Stimulated activated CD8-positive, alpha-beta memory T cell treated with anti-CD3 and anti-CD28 coated beads, Interleukin-15, amount 100 ng/mL, for 4 hours (primary cell): Measurements from ENCODE around the gene NPHP4.

Experiments used
- DNase-seq, 2 donors: peaks; one replicate each; pipeline ENCODE4 v3.0.0-alpha.2; 2020; ENCODE audit warnings: low read depth in 2 of 2

The NPHP4 gene

DNA sequence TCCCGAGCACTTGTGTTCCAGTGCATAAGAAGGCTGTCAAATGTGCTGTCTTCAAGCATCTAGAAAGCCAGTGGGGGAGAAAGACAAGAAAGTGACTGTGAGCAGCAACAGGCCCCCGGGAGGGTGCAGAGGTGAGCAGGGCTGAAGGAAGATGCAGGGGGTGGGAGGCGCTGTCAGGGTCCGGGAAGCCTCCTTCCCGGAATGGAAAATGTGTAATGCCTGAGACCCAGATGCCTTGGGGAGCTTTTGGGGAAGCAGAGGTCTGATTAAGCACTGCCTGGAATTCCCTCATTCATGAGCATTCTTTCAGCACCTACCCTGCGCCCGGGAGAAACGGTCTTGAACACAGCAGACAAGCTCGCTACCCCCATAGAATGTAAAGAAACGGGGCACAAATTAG lies 1.3 kb downstream of the NPHP4 start:
- no peak for DNase-seq

DNA sequence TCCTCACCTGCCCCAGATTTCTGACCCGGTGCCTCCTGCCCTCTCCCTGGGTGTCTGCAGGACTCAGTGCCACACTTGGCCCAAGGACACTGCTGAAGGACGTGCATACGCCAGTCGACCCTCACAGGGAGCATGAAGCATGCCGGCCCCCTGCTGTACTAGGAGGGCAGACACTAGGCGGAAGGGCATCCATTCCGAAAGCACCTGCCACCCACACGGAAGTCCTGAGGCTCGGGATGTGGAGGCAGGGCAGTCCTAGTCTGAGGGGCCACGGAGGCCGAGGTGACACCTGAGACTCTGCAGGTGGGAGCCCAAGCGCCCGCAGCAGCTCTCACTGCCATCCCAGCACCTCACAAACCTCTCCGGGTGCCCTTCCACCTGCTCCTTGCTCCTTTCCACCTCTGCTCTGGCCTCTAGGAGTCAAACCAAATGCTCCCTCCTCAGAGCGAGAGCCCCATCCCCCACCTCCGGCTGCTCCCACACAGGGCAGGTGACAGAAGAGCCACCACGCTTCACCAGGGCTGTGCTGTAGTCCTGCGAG lies 2.4 kb downstream of the NPHP4 start:
- no peak for DNase-seq

DNA sequence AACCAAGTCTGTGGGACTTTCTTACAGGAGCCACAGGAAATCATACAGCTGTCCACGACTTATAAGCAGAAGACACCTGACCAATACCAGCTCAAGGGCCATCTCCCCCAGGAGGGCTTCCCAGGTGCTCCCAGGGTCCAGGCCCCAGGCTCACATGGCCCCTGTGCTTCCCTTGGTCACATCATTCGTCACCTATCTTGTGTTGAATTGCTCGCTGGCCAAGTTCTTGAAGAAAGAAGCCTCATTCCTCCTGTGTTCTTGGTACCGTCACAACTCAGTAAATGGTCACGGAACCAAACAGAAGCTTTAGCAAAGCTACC lies 3.0 kb downstream of the NPHP4 start:
- no peak for DNase-seq

DNA sequence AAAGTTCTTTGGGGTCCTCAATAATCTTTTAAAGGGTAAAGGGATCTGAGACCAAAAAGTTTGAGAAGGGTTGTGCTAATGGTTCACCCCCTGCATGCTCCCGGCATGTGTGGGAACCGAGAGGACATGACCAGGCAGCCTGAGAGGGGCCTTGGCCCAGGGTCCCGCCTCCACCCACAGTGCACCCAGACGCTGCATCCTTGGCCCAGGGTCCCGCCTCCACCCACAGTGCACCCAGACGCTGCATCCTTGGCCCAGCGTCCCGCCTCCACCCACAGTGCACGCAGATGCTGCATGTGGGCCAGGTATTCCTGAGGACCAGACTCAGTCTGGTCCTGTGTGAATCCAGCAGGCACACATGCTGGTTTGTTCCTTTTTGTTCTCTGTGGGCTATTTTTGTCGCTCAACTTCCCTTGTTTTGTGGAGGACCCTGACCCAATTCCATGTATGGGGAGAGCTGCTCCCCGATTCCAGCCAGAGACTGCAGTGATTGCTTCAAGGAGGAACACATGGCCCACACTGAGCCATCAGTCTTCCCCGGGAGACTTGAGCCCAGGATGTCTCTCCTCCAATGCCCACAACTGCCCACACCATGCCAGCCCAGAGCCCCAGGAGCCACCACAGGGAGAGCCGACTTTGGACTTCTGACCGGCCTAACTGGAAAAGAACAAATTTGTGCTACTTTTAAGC lies 3.5 kb downstream of the NPHP4 start:
- no peak for DNase-seq

DNA sequence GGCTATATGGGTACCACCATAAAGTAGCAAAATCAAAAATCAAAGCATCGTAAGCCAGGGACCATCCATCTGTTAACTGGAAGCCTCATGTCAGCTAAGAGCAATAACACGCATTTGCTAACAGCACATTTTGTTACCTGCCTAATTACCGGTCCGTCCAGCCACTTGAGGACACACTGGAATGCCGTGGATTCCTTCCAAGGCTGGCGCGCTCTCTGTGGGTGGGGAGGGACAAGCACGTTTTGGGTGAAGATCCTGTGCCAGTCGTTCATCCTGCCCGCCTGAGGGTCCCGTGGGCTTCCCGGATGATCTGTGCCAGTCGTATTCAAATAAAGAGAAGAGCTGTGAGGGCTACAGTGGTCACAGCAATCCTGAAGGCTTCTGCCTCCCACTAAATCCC lies 6.2 kb downstream of the NPHP4 start:
- no peak for DNase-seq

DNA sequence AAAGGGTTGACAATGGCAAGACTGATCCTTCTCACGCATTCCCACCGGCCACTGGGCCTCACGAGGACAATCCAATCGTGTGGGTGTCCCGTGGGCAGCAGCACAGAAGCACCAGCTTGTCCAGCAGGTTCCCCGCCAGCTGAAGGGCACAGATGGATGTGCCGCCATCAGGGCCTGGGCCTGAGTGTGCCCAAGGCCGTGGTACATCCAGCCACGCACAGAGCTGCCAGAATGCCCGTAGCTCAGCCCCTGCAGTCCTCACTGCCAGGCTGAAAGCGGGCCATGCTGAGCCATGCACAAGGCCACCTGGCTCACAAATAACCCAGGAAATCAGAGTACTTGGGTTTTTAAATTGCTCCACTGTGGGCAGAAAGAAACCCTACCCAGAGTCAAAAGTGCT lies 7.0 kb downstream of the NPHP4 start:
- no peak for DNase-seq

DNA sequence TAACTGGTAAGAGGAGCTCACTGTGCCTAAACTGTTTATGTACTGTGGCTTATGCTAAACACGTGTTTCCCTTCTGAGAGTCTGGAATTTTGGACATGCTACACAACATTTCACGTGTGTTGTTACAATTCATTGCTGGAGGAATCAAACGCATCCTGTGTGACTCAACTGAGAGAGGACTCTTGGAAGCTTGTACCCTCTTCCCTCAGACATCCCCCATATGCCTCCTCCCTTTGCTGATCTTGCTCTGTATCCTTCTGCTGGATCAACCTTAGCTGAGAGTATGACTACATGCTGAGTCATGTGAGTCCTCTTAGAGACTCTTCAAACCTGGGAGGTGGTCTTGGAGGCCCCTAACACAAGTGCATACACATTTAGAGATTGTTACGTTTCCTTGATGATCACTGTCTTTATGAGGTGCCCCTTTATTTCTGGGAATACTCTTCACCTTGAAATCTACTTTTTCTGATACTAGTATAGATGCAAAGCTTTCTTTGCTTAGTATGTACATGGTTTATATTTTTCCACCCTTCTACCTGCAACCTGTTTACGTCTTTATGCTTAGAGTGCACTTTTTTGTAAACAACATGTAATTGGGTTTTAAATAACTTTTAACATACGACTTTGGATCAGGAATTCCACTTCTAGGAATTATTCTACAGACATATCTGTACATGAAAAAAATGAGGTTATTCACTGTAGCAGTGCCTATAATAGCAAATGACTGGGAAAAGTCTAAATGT lies 8.7 kb downstream of the NPHP4 start:
- no peak for DNase-seq

DNA sequence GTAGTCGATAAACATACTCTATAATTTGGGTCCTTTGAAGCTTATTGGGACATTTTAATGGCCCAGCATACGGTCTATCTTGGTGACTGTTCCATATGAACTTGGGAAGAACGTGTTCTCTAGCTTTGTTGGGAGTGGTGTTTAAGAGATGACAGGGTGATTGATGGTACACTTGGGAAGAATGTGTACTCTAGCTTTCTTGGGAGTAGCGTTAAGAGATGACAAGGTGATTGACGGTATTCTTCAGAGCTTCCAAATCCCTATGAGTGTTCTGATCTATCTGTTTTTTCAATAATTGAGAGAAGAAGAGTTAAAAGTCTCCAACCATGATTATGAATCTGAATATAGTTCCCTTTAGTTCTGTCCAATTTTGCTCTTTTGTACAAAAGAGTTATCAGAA lies 9.4 kb downstream of the NPHP4 start:
- DNase-seq = no peak

DNA sequence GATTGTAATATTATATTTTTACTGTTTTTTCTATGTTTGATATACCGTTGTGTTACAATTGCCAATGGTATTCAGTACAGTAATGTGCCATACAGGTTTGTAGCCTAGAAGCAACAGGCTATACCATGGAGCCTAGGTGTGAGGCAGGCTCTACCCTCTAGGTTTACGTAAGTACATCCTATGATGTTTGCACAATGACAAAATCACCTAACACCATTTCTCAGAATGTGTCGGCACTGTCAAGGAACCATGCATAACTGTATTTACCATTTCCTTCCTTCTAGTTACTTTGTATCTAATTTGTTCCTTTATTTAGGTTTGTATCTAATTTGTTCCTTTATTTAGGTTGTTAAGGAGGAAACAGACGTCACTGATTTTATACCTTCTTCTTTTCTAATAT lies 9.9 kb downstream of the NPHP4 start:
- no peak for DNase-seq

DNA sequence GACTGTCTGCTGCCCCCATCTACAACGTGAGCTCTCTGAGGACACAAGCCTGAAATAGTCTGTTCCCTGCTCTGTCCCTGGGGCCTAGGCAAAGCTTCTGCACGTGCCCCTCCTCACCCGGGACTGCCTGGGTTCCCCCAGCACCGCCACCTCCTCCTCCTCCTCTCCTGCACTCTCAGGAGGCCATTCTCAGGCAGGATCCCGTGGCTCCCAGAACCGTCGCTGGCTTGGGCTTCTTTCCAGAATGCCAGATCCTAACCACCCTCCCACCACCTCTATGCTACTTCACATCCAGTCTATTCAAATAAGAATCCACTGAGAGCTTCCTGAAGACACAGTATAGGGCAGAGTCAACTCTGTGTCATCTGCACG lies 11.2 kb downstream of the NPHP4 start:
- no peak for DNase-seq

DNA sequence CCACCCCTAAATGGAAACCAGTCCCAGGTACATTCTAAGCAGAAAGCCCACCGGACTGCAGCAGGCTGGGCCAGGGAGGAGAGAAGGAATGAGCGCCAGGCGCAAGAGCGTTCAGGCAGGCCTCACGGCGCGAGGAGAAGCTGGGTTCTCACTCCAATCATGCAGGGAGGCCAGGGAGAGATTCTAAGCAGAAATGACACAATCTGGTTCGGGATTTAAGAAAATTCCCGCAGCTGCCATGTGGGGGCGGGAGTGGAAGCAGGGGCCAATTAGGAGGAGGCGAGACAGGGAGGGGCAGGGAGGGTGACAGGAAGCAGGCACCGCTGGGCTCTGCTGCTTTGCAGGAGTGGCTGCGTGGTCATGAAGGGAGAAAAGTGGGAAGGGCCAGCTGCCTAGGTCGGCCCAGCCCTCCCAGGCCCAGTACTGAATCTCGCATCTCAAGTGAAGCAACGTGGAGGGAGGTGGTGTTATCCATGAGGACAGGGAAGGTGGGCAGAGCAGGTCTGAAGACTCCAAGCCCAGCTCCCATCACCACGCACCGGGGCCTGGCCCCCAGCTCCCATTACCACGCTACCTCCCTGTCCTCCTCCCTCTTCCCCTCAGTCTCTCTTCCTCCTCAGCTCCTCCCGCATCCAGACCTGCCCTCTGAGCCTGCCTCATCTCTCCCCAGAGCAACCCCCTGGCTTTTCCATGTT lies 11.8 kb downstream of the NPHP4 start:
- no peak for DNase-seq

DNA sequence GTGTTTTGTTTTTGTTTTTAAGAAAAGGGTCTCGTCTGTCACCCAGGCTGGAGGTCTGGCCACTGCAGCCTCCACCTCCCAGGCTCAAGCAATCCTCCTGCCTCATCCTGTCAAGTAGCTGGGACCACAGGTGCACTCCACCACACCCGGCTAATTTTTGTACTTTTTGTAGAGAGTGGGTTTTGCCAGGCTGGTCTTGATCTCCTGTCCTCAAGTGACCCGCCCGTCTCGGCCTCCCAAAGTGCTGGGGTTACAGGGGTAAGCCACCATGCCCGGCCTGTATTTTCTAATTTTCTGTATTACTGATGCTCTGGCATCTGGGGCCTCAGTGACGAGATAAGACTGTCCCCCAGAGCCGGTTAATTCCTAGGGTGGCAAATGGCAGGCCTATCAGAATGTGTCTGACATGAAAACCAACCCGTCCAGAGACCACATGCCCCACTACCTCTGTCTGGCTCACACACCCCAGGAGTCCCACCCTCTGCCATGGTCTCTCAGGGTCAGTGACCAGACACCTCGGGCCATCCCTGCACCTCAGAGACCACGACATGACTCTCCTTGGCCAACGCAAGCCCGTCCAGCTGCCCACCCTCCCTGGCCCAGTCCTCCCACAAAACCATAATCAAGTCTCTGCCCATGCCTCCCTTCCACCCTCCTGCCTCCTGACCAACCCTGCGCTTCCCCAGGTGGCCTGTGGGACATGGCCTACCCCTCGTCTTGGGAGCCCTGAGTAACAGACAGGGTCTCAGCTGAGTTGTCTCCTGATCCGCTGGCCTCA lies 12.5 kb downstream of the NPHP4 start:
- no peak for DNase-seq

DNA sequence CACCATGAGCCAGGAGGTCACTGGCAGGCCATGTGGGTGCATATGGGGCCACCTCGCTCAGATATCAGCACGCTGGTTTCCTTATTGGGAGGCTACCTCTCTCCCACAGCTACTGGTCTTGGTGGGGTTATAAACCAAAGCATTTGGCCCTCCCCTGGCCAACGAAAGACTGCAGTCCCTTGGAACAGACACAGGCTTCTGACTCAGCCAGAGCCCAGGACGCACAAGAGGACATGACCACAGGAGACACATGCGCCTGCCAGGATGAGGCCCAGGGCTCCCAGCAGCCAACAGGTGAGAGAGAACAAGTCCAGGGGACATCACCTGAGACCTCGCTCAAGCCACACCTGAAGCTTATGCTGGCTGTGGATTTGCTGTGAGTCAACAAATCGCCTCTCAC lies 13.8 kb downstream of the NPHP4 start:
- no peak for DNase-seq

DNA sequence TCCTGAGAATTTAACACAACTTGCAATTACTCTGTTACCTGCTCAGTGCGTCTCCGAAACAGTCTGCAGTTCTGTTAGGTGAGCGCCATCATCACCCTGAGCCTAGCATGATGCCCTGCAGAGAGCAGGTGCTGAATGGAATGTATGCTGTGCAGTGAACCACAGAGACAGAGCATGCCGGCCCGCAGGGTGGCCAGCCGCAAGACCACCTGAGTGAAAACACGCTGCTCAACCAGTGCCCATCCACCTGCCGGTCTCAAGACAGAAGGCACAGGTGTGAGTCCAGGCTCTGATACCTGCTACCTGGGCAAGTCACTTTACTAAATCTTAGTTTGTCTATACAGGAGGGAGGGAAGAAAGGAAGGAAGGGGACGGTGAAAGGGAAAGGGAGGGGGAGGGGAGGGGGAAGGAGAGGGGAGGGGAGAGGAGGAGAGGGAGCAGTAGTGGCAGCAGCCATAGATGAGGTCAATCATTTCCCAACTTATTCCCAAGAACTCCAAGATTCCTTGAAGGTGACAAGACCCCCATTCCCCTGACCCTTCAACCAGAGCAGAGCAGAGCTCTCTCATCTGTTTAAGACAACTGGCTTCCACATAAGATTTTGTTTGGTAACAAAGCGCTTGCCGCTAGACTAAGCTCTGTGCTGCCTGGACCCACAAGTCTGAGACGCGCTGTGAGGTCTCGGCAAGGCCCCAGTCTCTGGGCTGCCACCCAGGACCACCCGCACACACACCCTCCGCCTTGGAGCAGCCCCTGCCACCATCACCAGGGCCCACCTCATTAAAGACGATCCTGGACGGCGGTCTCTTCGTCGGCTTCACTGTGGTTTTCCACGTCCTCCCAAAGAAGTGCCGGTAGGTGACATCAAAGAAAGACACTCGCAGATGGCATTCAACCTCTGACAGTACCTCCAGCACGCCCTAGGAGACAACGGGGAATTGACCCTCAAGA lies 14.5 kb downstream of the NPHP4 start:
- DNase-seq = no peak

DNA sequence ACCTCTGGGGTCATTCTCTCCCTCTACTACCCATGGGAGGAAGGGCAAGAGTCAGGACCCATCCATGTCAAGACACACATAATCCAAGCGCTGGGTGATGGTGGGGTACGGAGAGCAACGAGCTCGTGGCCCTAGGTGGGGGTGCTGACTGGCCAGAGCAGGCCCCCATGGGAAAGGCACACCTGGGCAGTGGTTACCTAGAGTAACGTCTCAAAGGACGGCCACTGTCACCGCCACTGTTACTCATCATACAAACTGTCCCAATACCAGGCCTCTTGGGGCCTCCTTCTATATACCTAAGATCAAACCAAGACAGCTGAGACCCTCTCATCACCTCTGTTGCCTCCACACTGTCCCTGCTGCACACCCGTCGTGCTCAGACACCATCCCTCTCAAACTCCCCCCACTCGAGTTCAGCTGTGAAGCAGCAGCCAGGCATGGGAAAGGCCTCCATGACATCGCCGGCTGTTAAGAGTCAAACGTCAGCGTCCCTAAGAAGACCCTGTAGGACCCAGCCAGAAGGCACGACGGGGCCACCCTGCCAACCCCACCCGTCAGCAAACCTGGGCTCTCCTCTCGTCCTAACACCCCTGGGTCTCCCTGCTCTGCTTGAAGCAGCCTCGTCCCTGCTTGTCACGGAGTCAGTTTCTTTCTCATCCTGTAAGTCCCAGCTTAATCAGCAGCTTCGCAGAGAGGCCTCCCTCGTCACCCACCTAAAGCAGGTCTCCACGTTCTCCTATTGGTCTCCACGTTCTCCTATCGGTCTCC lies 15.3 kb downstream of the NPHP4 start:
- DNase-seq = no peak

DNA sequence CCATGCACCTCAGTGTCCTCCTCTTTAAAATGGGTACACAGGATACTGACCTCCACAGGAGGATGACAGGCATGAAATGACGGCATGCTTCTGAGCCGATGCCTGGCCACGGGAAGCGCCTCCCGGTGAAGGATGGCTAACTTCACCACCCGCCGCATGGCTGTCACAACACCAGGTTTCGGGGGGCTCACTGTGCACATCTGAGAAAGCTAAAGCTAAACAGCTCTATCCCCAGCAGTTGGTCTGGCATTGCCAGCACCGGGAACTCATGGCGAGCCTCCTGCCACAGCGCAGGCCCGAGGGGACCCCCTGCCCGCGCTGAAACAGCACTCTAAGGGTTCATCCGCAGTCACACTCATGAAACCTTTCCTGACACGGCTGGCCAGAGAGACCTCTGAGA lies 16.0 kb downstream of the NPHP4 start:
- no peak for DNase-seq

DNA sequence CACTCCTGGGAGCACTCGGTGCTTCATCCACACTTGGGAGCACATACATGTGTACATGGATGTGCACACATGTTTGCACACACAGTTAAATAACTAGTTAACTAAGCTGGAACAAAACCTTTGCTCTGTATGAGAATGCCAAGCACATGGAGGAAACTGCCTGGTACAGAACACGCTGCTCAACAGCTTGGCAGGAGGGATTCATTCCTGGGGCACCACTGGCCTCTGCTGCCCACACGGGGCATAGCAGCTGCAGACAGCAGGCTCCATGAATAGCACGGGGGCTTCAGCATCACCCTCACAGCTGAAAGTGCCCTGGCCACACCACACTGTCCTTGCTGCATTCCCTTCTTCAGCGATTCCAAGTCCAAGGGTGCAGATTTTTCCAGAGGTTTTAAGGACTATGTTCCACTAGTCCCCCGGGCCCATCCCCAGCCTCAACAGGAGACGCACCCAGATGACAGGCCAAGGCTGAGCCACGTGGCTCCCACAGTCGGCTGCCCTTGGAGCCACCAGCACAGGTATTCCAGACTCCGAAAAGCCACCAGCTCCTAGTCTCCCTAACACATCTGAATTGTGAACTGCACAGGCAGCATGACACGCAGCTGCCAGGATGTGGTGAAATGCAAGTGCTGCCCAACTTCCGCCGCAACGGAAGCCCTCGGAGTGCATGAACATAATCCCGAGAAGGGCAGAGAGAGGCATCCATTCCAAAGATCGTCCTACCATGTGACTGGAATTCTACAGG lies 16.9 kb downstream of the NPHP4 start:
- DNase-seq = no peak

DNA sequence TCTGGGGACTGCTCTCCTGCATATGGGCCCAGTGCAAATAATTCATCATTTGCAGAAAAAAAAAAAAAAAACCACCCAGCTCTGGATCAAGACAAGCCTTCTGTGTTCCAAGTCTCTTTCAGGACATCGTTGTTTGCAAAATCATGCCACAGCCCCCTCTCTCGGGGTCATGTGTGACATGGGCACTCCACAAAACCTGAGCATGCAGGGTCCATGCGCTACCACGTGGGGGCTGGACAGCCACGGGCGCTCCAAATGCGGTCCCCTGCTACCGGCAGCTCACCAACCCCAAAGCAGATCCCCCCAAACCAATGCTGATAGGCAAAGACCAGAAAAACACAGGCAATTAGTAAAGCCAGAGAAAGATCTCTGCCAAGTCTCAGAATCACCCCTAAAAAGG lies 17.6 kb downstream of the NPHP4 start:
- no peak for DNase-seq

DNA sequence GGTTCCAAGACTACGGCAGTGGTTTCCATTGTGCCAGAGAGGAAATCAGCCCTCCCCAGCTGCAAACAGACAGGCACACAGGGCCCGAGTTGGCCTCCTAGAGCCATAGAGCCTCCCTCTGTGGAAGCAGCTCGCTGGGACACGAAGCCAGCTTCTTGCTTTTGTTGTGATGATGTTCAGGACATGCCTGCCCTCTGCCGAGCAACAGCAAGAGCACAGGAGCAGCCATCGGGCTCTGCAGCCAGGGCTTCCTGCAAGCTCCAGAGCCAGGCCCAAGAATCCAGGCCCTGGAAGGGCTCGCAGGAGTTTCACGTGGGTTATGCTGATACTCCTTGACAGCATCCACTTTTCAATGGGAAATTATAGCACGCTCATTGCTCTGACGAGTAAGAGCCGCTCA lies 18.5 kb downstream of the NPHP4 start:
- DNase-seq = no peak

DNA sequence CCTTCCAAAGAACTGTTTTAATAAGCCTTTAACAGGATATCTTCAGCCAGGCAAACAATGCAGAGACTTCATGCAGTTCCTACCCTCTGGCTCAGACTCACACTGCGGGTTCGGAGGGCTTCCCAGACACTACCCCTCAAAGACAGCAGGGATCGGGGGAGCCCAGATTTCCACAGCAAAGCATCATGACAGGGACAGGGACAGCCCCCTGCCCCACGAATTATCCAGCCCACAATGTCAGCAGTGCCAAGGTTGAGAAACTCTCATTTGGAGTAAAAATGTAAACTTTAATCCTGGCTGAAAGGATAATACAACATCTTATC lies 20.1 kb downstream of the NPHP4 start:
- no peak for DNase-seq
